ENCODE data around the gene FGF14.

DNA sequence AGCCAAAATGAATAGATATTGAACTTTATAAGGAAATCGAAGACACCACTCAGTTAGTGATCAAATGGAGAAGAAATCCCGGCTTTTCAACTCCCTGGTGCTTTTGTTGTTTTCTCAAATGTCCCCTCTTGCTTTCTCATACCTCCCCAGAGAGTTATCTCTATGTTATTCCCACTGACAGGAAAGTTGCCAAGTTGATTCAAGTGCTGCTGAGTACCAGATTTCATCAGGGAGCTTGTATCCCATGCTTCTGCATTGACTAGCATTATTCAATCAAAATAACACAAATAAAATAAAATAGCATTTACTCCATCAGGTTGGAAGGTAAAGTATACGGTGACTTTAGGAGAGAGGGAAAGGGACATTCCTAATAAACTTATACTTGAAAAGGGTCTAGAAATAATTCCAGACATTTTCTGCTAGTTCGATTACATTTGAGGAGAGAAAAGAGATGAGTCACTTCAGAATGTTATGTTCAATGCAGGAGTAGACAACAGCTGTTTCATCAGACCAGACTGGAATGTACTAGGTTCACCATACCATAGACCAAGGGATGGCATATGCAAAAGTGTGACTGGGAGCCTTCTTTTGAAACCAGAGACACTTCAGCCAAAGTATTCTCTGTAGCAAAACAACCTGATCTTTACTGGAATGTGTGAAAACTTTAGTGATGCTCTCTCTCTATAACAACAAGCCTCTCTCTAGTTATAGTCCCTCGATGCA lies 397.8 kb downstream of the FGF14 start:
- no peak for TF ChIP-seq EZH2phosphoT487 (IDR thresholded peaks at IDR 0.05)
- no peak for TF ChIP-seq CTCF (IDR thresholded peaks at IDR 0.05)
- TF ChIP-seq EZH2 (IDR thresholded peaks at IDR 0.05) = no peak

All from neural progenitor cell (in vitro differentiated cells).